Measurements from ENCODE around the gene C1QL2.

Gene C1QL2

DNA sequence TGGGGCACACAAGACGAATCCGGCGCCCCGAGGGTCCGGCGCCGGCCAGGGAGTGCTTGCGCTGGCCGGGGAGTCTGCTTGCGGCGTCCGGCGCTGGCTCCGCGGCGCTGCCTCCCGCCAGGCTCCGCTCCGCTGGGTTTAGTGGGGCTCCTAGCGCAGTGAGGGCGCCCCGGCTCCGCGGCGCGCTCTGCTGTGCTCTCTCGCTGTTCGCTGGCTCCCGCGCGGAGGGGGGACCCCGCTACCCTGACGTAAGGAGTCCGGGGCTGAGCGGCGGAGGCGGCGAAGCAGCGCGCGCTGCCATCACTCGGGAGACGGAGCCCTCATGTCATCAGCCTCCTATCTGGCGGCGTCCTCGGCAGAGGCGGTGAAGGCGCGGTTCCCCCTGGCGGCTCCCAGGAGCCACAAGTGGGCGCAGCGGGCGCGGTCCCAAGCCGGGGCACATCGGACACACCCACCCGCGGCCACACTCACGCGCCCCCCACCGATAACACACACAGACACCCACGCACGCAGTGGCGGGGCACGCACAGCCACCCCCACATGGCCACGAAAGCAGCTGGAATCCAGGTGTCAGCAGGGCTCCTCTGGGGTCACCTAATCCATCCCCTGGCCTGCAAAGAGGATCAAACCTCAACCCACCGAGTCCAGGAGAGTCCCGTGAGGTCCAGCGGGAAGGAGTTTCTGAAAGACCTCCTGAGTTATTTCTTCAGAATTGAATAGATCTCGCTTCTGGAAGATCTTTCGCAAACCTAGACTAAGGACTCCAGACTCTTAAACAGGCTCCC, at the start of gene C1QL2:
TSS of gene C1QL2 (minus strand) at position 189 of the 785 bp plus-strand sequence. CDS start 482 bp downstream, outside the sequence.
- DNase-seq: peak; percentile 22

- peak; percentile 22 for DNase-seq
These were observed 48.9 kb upstream of the C1QL2 start for GRCh38 chr2:119207447-119207846.

DNA sequence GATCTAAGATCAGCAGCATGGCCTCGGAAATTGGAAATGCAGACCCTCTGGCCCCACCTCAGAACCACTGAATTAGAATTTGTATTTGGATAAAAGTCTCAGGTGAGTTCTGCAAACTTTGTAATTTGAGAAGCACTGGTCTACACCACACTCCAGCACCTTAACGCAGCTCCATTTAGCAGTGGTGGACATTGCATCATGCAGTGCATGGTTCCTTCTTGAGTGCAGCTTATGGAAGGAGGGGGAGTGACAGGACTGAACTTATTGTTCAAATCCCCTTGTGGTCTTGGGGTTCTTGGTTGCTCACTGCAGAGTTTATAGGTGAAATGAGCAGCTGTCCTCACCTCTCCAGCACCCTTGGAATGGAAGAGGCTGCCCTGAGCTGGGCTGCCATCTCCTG, 47.6 kb upstream of the C1QL2 start:
- no peak for DNase-seq

DNA sequence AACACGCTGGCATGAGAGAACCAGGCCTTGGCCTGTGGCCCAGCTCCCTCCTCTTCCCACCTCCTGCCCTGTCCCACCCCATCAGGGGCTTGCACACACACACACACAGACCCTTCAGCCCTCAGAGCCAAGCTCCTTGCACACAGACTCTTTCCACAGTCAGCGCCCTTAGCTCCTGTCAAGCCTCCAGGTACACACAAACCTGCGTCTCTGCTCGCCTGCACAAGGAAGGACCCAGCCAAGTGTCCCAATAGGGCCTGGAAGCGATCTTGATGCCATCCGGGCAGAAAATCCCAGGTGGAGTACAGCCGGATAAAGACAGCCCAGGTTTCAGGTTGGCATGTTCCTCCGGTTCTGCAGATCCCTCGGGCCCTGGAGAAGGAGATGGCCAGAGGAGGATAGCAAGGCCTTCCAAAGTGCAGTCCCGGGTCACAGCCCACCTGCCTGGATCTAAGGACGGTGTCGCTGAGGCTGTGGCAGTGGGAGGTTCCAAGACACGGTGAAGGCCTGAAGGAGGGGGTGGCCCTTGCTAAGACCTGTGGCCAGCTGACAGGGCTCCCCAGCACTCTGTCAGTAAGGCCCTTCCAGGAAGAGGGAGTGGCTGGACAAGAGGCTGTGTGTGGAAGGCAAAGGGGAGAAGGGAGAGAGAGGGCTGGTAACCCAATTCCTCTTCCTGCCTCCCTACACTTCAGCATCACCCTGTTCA, 46.6 kb upstream of the C1QL2 start:
- DNase-seq: no peak

GRCh38 chr2:119204525-119204924, 46.0 kb upstream of the C1QL2 start:
- DNase-seq: no peak

- DNase-seq: peak; percentile 36
These were observed 44.2 kb upstream of the C1QL2 start for GRCh38 chr2:119202610-119203310.

GRCh38 chr2:119201815-119202214, 43.3 kb upstream of the C1QL2 start:
- DNase-seq: no peak

DNA sequence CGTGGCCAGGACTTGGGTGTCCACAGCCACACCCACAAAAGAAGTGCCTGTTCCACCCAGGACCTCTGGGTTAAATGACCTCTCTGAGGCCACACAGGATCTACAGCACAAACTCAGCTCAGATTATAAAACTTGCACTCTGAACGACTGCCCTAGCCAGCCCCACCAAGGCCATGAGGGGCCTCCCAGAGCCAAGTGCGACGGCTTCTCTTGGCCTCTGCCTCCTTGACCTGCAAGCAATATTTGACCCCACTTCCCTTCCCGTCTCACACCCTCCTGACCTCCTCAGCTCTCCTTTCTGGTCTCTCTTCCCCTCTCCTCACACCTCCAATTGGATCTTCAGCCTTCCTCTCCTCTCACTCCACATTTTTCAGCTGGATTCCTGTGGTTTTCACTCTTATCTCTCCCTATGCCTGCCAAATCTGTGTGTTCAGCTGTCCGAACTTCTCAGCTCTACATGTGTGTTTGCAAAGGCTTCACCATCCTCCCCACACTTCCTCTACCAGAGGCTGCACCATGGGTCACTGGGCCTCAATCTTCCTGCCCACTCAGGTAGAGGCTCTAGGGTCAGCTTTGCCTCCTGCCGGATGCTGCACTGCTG, 39.8 kb upstream of the C1QL2 start:
- peak; percentile 39 for DNase-seq

DNA sequence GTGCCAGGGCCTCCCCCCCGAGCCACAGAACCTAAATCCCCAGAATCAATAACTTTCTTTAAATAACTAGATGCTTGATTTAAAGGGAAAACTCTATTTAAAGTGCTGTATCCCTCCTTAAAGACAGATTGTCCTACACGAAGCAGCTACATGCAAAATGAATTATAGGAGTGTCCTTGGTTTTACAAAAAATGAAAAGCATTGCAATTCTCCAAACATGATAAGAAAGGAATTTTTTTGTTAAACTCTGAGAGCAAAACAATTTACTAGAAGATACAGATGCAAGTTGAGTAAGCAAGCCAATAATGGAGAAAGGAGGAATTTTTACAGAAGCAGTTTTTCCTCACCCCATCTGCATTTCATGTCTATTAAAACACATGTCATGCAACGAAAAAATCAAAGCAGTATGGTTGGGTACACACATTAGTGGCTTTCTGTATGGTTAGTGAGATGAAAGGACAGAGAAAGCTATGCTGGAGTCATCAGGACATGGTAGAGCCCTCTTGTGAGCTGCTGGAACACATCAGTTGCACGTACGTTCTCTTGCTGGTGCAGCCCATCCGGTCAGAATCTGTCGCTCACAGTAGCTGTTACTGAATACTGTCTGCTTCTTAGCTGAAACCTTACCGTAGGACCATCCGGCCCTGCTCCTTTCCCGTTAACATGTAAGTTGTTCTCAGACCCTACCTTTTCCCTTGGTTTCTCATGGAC, 39.1 kb upstream of the C1QL2 start:
- no peak for DNase-seq

DNA sequence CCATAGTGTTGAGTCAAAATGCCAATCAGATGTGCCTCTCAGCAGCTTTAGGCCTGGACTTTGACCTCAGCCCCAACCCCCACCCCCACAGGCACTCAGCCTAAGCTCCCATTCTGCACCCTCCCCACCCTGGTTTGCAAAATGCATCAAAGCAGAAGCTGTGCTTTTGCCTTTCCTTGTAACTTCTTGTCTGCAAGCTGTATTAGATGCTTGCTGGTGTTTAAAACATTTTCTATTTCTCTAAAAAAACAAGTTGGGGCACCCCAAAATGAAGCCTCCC, 38.5 kb upstream of the C1QL2 start:
- no peak for DNase-seq

DNA sequence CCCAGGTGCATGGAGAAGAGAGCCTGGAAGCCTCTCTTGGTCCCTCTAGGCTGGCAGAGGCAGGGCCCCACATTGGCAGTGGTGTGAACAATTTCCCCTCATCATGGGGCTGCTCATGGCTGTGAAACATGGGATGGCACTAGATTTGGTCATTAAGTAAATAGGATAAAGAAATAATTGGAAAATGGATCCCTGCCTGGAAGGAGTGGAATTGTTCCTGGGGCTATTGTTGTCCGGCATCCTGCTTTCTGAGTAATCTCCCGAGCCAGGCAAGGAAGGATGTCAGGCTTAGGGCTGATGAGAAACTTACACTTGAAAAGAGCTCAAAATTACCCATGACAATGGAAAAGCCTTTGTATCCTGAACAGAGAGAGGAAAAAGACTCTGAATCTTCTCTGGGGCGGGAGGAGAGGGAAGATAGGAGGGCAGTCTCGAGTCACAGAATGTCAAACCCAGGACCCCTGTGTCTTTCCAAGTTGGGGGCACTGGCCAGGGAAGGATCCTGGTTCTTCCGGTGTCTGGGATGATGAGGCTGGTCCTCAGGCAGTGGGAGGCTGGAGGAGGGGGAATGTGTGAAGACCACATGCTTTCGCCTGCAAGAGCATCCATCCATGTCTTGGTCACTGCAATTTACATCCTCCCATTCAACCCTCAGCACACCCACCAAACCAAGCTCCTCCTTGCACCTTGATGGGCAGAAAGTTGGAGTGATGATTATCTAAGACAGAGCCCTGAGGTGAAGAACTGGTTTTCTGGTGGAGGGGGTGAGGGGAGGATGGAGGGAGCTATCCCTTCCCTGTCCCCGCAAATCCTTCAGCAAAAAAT, 38.0 kb upstream of the C1QL2 start:
- no peak for DNase-seq

- no peak for DNase-seq
These were observed 37.3 kb upstream of the C1QL2 start for GRCh38 chr2:119195887-119196286.

DNA sequence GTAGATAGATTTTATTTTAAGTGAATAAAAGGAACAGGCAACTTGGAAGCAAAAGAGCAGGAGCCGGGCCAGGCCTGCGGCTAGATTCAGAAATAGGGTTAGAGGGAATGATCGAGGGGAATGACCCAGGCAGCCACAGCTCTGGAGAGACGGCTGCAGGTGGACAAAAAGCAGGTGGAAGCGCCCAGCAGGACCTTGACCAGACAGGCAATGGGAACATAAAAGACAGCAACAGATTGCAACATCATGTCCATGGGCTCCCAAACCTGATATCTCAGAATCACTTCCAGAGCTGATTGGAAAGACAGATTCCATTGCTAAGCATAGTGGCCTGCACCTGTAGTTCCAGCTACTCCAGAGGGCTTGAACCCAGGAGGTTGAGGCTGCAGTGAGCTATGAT, 36.5 kb upstream of the C1QL2 start:
- no peak for DNase-seq

DNA sequence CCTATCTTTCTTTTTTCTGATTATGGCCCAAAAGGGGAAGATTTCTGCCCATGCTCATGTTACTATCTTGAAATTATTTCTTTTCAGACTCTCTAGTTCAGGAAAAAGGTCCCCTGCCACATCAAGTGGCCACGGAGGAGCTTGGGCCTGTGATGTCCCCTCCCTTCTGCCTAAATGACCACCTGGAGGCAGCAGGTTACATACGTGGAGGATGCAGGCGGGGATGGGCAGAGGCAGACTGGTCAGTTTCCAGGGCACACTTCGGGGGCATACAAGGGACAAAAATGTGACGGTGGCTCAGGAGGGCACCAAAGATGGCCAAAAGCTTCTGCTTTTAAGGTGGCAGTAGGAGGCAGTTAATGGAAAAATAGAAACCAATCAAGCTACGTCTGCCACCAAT, 34.3 kb upstream of the C1QL2 start:
- no peak for DNase-seq

DNA sequence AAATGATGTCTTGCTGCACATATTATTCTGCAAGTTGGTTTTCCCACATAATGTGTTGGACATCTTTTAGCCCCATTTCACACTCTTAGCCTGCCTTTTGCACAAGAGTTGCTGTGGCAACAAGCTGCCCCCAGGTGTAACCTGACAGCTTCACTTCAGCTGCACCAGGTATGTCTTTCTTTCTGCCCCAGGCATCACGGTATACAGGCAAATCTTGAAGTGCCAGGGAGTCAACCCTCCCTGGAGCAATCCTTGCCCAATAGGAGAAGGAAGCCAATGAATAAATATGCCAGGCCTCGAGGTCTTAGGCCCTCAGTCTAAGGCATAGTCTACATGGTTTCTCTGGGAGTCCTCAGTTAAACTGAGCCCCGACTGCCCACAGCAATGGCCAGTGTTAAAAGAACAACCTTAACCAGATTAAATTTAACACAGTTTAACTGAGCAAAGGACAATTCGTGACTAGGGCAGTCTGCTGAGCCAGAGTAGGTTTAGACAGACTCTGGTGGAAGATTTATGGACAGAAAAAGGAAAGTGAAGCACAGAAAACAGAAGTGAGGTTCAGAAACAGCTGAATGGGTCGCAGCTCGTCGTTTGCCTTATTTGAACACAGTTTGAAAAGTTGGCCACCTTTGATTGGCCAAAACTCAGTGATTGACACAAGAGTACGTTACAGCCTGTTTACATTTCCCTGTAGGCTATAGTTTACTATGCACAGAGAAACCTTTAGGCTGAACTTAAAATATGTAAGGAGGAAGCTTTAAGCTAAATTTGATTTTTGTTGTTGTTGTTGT, 32.0 kb upstream of the C1QL2 start:
- no peak for DNase-seq

- DNase-seq: peak; percentile 9
These were observed 26.0 kb upstream of the C1QL2 start for GRCh38 chr2:119184512-119184911.

DNA sequence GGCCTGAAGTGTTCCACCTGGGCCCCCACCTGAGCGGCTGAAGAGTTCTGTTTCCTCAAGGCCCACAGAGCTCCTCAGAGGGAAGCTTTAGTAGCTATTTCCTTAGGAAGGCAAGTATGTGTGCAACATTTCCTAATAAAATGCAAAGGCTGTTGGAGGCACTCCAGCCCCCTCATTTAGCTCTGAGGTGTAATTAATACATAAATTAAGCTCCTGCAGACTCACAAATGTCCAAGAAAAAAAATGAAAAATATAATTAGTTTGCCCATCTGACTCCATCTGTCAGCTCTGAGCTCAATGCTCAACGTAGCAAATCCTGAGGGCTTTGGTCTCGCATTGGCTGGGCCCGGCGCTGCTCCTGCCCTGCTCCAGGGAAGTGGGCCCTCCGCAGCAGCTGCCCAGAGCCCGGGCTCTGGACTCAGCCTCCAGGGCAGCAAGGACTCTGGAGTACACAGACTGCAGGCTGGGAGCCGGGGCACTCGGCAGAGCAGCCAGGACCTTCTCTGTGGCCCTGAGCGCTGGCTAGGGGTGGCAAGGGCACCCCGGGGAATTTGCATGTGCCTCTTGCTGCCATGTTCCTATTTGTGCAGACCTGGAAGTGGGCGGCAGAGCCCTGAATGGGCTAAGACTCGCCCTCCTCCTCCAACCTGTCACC, 23.4 kb upstream of the C1QL2 start:
- no peak for DNase-seq

DNA sequence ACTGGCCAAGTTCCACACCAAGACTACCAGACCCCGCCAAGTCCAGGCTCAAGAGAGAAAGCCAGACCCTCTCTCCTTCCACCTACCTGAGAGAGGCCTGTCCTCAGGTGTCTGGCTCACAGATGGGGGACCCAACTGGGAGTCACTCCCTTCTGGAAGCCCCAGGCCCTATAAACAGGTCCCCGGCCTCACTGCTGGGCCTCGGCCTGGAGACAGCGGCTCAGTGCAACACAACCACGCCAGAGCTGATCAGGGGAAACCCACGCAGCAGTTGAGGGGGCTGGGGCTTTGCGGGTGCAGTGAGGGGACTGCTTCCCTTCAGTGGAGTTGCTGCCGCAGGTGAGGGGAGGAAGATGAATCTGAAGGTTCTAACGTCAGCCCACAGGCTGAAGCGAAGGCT, 22.8 kb upstream of the C1QL2 start:
- no peak for DNase-seq

DNA sequence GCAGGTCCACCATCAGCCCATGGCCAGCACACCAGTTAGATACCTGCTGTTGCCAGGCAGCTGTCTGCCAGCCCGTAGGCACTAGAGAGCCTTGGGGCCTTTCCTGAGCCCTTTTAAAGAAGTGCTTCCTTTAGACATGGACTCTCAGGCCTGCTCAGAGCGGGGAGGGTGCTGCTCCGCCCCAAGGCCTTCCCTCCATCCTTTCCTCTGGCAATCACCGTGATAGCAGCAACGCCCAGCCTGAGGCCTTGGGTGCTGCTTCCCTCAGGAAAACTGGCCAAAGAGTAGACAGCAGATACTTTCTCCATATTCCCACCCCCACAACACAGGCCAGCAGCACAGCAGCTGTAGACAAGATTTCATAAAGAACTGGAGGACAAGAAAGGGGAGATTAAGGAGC, 22.3 kb upstream of the C1QL2 start:
- DNase-seq: no peak

- DNase-seq: no peak
These were observed 21.4 kb upstream of the C1QL2 start for GRCh38 chr2:119179991-119180390.

- no peak for DNase-seq
These were observed 20.7 kb upstream of the C1QL2 start for GRCh38 chr2:119179202-119179601.
